Psoas muscle (tissue), 8 donors: ENCODE data around the gene GSTM1. TPM values are rescaled to one million over a fixed set of nuclear protein-coding genes. Genes with fewer than 3 reads are reported as not detected.

Source experiments
- ATAC-seq, 4 donors: fragments of 200-7000 bp; cut with Tn5 transposase; one replicate each; pipeline ENCODE4 v1.9.1; 2020; ENCODE audit warnings: moderate library complexity in 3 of 4, mild to moderate bottlenecking in 2 of 4
- DNase-seq, 2 donors: peaks; one replicate each; pipeline ENCODE4 v3.0.0-alpha.2; 2020
- H3K27ac ChIP-seq: fragments of 200-600 bp; one replicate; pipeline ENCODE4 v1.8.0; 2022
- H3K27me3 ChIP-seq, 3 donors: fragments of 200-600 bp in 1 of 3; one replicate each; pipeline versions ENCODE4 v1.6.1 to v1.8.0; 2013 to 2022; ENCODE audit warnings: low read length in 2 of 3, mild to moderate bottlenecking in 2 of 3, moderate library complexity in 1 of 3; ENCODE audit not compliant: insufficient read depth in 3 of 3
- H3K36me3 ChIP-seq, 2 donors: fragments of 200-600 bp in 1 of 2; one replicate each; pipeline versions ENCODE4 v1.6.1 to v1.8.0; 2013 to 2022; ENCODE audit warnings: low read depth in 1 of 2, mild to moderate bottlenecking in 1 of 2, moderate library complexity in 1 of 2; ENCODE audit not compliant: insufficient read depth in 1 of 2
- H3K4me1 ChIP-seq: fragments of 200-600 bp; one replicate; pipeline ENCODE4 v1.8.0; 2022
- H3K4me3 ChIP-seq: fragments of 200-600 bp; one replicate; pipeline ENCODE4 v1.8.0; 2022; ENCODE audit warnings: mild to moderate bottlenecking
- H3K9me3 ChIP-seq: fragments of 200-600 bp; one replicate; pipeline ENCODE4 v1.8.0; 2022
- WGBS, 3 donors: extraction: QIAGEN DNeasy Blood & Tissue Kit; methylation state at CpG; one replicate each; pipeline versions ENCODE4 v1.1.6 to v1.1.7; 2013; 5-methylcytosine and 5-hydroxymethylcytosine counted together
- intact Hi-C, 2 donors: fragments of 100-400 bp; cut with DNase I; formaldehyde crosslinking; loops; one replicate each; pipeline versions ENCODE4 v1.11.0 to v1.14.2; 2022
- polyA plus RNA-seq, 3 donors: library from polyadenylated mRNA; stranded (reverse); fragments of 200-250 nt; gene quantifications; one replicate each; pipeline ENCODE4 v1.2.3, GENCODE V29; 2013
- total RNA-seq, 4 donors: library from RNA; stranded (reverse); fragmentation: NEBNext Ultra II Directional in 2 of 4; extraction: Animal tissue kit (Norgen Biotek cat#: 25700) in 2 of 4; gene quantifications; one replicate each; pipeline versions ENCODE4 v1.2.1 to v1.2.4, GENCODE V29; 2021 to 2023
- TF ChIP-seq, protein P1 (sequence below): fragments of 200-600 bp; IDR thresholded peaks from one replicate; pipeline ENCODE4 v1.8.0; 2022; ENCODE audit warnings: antibody characterized with exemption
- donor health status: healthy with polysubstance abuse.
- donor health status: DM: no; HTN: no; CAD: no; lungs with moderate emphysema.
- donor health status: Bipolar disorder and iron deficiency.
- donor health status: healthy.
- donor health status: DM: yes; HTN: yes; CAD: no.
- donor health status: DM: no; HTN: no; CAD: no.
- donor health status: DM: no; HTN: no; CAD: no.
- donor health status: DM: yes; HTN: yes; CAD: no.

The GSTM1 gene
- total and polyA plus RNA-seq, 7 donors, result 0.21 to 89.4 (median 27.6) TPM; not detected in 1

DNA sequence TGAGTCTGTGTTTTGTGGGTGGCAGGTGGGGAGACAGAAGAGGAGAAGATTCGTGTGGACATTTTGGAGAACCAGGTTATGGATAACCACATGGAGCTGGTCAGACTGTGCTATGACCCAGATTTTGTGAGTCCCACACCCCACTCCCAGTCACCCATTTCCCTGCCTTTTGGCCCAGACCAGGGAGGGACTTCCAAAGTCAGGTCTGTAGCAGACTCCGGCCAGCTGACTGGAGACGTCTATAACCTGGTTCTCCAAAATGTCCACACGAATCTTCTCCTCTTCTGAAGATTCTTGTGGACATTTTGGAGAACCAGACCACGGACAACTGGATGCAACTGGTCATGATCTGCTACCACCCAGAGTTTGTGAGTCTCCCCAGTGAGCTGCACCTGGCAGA is 26.0 kb downstream of the GSTM1 start:
- Histone ChIP-seq H3K27ac (no peak overlapping the region), H3K9me3 (no peaks in the 10 kb centered on the region), H3K36me3 (no peaks in the 10 kb centered on the region), H3K4me1 (no peaks in the 10 kb centered on the region), H3K4me3 (no peak overlapping the region), H3K27me3 (no peaks in the 10 kb centered on the region)
- no peak for DNase-seq
- no peak for ATAC-seq
- WGBS, 3 donors, result 93 to 97% (median 95%) methylated on average over 5 of the region's 5 CpGs
- intact Hi-C loops, result no loop called here
- TF ChIP-seq, protein P1, sequence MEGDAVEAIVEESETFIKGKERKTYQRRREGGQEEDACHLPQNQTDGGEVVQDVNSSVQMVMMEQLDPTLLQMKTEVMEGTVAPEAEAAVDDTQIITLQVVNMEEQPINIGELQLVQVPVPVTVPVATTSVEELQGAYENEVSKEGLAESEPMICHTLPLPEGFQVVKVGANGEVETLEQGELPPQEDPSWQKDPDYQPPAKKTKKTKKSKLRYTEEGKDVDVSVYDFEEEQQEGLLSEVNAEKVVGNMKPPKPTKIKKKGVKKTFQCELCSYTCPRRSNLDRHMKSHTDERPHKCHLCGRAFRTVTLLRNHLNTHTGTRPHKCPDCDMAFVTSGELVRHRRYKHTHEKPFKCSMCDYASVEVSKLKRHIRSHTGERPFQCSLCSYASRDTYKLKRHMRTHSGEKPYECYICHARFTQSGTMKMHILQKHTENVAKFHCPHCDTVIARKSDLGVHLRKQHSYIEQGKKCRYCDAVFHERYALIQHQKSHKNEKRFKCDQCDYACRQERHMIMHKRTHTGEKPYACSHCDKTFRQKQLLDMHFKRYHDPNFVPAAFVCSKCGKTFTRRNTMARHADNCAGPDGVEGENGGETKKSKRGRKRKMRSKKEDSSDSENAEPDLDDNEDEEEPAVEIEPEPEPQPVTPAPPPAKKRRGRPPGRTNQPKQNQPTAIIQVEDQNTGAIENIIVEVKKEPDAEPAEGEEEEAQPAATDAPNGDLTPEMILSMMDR, result no peak

DNA sequence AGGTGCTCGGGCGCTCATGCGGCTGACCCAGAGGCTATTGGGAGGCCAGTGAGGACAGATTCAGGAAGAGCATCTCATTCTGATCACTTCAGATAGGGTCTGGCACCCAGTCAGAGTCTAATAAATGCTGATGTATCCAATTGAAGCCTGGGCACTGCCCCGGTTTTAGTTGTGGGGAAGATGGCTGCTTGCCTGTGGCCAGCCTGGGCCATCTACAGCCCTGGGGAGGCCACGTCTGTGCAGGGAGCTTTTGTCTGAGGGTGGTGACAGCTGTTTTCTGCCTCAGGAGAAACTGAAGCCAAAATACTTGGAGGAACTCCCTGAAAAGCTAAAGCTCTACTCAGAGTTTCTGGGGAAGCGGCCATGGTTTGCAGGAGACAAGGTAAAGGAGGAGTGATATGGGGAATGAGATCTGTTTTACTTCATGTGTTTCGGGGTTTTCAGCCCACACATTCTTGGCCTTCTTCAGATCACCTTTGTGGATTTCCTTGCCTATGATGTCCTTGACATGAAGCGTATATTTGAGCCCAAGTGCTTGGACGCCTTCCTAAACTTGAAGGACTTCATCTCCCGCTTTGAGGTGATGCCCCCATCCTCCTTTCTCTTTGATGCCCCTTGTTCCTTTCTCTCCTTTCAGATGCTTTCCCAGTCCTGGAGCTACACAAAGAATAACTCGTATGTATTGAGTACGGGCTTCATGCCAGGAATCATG is 27.2 kb downstream of the GSTM1 start:
- Histone ChIP-seq H3K27ac (no peak overlapping the region), H3K9me3 (no peaks in the 10 kb centered on the region), H3K4me3 (no peak overlapping the region), H3K27me3 (no peaks in the 10 kb centered on the region), H3K36me3 (no peaks in the 10 kb centered on the region), H3K4me1 (no peaks in the 10 kb centered on the region)
- 82 to 88% (median 87%) methylated on average over 12 of the region's 12 CpGs for WGBS, 3 donors
- ATAC-seq, result no peak
- intact Hi-C loops, result no loop called here
- TF ChIP-seq, protein P1, result no peak
- DNase-seq, result no peak

DNA sequence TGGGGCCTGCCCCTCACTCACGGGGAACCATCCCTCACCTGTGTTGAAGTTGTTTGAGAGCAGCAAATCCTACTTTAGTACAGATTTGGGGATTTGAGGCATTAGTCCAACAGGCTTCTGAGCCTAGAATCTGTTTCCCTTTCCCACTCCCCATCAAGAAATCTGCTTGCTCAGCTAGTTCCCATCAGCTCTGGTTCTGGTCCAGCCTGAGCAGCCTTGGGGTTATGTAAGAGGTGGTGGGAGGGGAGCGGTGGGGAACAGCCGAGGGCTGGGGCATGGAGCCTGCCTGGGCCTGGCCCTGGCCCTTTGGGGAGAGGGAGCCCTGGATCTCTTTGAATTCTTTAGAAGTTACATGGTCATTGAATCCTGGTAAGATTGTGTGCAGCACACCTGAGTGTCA is 28.5 kb downstream of the GSTM1 start:
- ATAC-seq, result no peak
- TF ChIP-seq, protein P1, result no peak
- H3K27me3 ChIP-seq, result no peaks in the 10 kb centered on the region
- H3K27ac ChIP-seq, result no peak overlapping the region
- no peaks in the 10 kb centered on the region for H3K36me3 ChIP-seq
- 81 to 95% (median 88%) methylated on average over 3 of the region's 3 CpGs for WGBS, 3 donors
- no peaks in the 10 kb centered on the region for H3K9me3 ChIP-seq
- H3K4me1 ChIP-seq, result no peaks in the 10 kb centered on the region
- H3K4me3 ChIP-seq, result no peak overlapping the region
- no peak for DNase-seq
- intact Hi-C loops, result no loop called here

DNA sequence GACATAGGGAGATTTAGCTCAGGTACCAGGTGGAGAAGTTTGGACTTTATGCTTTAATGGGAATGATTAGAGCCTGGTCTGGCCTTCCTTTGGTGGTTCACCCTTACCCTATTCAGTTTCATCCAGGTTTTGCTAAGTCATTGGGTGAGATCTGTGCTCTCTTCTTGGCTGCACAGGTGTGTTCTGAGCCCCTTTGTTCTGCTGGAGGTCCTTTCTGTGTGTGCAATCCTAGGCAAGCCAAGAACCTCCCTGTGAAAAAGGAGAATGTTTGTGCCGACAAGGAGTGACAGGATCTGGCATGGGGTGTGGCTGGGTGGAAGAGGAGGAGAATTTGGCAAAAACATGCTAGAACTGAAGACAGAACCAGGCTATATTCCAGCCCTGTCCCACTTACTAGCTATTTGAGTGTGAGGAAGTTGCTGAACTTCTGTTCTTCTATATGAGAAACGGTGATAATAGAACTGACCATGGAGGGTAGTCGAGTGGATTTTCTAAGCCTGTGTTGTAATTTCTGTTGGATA is 29.0 kb downstream of the GSTM1 start:
- Histone ChIP-seq H3K27ac (no peak overlapping the region), H3K36me3 (no peaks in the 10 kb centered on the region), H3K4me3 (no peak overlapping the region), H3K4me1 (no peaks in the 10 kb centered on the region), H3K9me3 (no peaks in the 10 kb centered on the region), H3K27me3 (no peaks in the 10 kb centered on the region)
- 61 to 75% (median 62%) methylated on average over 3 of the region's 3 CpGs for WGBS, 3 donors
- DNase-seq (no peak), ATAC-seq (no peak)
- intact Hi-C loops, result no loop called here
- TF ChIP-seq, protein P1, result no peak

DNA sequence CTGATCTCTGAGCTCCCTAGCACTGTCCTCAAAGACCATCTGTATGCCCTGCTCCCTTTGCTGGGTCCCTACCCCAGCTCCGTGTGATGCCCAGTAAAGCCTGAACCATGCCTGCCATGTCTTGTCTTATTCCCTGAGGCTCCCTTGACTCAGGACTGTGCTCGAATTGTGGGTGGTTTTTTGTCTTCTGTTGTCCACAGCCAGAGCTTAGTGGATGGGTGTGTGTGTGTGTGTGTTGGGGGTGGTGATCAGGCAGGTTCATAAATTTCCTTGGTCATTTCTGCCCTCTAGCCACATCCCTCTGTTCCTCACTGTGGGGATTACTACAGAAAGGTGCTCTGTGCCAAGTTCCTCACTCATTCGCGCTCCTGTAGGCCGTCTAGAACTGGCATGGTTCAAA is 30.1 kb downstream of the GSTM1 start:
- TF ChIP-seq, protein P1, result no peak
- Histone ChIP-seq H3K4me3 (no peak overlapping the region), H3K27me3 (no peaks in the 10 kb centered on the region), H3K9me3 (no peaks in the 10 kb centered on the region), H3K27ac (no peak overlapping the region), H3K4me1 (no peaks in the 10 kb centered on the region), H3K36me3 (no peaks in the 10 kb centered on the region)
- no peak for DNase-seq
- peak in 1 of 4 donors; percentile 13 for ATAC-seq
- 85 to 90% (median 89%) methylated on average over 5 of the region's 5 CpGs for WGBS, 3 donors
- intact Hi-C loops, result no loop called here
